HG03159 (cell line): ENCODE data around the gene PSMB8.
"Not testable (repeated sequence)": the region's sequence is repeated elsewhere in the genome, so short reads cannot be mapped to it uniquely, and the experiment has no call there.

Source experiments
- ATAC-seq: cut with Tn5 transposase; IDR thresholded peaks from one replicate; pipeline ENCODE4 v1.9.1; 2021; ENCODE audit warnings: mild to moderate bottlenecking, moderate library complexity; ENCODE audit not compliant: unreplicated experiment

The PSMB8 gene

DNA sequence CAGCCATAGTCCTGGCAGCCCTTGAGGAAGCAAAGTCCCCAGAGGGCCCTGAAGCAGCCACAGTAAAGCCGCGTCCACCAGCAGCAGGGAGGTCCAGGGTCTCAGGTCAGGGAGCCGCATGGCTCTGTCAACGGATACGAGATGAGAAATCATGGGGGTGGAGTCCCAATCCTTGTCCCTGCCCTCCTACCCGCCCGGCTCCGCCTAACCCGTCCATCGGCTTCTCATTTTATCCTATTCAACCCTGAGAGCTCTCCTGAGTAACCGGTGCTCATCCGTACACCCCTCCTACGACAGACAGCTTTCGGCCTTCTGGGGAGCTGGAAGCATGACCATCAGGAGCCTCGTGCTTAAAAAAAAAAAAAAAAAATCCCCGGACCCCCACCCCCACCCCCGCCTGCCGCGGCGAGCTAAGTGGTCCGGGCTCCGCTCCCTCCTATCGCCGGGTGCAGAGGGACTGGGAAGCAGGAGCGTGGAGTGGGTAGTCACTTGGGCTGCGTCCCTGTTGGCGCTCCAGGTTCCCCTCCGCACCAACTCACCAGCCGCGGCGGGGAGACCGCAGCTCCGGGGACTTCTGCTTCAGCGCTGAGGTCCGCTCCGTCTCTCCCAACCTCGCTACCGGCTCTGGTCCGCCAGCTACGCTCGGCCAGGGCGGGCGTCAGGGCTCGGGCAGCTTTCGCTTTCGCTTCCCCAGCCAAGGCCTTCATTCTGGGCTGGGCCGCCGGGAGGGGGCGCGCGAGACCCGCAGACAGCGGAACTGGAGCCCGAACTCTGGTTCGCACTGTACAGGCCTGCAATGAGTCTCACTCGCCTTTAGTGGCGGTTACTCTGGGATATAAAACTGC is 5.5 kb downstream of the PSMB8 start, which contains the start of gene TAP2:
TAP2 (minus strand) TSS at position 626 of the 845 bp plus-strand sequence; CDS start at position 120, 506 bp downstream.
- peak; percentile 75 for ATAC-seq

DNA sequence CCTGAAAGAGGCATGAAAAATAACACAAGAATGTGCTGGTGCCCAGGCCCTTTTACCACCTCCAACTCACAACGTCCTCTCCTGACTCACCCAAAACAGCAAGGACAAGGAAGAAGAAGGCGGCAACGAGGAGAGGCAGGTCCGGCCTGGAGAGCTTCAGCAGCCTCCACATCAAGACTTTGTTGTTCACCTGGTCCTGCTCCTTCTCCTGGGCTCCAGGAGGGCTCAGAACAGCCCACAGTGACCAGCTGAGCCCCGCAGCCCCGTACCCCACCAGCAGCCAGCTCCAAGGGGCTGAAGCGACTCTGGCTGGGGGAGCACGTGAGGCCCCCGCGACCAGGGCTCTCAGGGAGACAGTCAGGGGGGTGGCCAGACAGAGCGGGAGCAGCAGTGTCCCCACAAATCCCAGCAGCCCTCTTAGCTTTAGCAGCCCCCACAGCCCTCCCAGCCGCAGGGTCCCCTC is 6.2 kb downstream of the PSMB8 start:
- ATAC-seq: no peak

DNA sequence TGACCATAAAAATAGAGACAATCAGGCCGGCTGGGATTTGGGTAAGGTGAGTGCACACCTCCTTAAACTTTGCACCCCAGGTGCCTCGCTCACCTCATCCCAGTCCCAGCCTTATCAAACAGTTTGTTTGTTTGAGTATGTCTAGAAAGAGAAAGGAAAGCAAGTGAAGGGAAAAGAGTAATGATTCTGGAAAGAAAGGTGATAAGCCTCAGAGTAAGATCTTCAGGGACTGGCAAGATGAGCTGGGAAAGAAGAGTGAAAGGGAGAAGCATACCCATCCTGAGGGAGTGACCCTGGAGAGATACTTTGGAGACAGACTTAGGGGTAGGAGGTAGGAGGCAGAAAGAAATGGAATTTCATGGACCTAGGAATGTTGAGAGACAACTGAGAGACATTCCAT is 7.0 kb downstream of the PSMB8 start:
- ATAC-seq: no peak

DNA sequence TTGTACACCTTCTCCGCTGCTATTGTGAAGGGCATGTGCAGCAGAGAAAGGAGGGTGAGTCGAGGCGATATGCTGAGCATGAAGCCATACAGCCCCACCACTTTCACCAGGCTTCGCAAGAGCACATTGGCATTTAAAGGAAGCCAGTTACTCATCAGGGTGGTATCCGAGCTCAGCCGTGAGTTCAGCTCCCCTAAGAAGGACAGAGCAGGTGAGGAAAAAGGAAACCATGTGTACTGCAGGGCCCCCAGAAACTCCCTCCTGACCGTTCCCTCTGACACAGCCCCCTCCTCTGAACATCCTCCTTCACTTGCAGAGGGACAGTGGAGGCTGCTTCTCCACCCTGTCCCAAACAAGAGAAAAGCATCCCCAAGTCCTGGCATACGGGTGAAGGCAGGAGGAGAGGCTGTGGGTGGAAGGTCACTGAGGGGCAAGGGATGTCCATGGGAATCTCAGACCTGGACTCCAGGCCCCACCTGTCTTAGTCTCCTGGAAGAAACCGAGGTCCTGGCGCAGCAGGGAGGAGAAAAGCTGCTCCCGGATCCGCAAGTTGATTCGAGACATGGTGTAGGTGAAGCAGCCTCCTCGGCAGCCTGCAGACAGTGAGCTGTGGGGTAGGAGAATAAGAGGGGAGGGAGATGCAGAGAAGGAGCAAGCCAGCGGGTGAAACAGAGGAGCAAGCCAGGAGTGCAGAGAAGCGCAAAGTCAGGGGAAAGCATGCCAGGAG is 8.5 kb downstream of the PSMB8 start:
- no peak for ATAC-seq

DNA sequence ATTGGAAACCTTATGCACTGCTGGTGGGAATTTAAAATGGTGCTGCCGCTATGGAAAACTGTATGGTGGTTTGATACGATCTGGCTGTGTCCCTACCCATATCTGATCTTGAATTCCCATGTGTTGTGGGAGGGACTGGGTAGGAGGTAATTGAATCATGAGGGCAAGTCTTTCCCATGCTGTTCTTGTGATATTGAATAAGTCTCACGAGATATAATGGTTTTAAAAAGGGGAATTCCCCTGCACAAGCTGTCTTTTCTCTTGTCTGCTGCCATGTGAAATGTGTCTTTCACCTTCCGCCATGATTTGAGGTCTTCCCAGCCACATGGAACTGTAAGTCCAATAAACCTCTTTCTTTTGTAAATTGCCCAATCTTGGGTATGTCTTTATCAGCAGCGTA is 10.2 kb downstream of the PSMB8 start:
- ATAC-seq: no peak

DNA sequence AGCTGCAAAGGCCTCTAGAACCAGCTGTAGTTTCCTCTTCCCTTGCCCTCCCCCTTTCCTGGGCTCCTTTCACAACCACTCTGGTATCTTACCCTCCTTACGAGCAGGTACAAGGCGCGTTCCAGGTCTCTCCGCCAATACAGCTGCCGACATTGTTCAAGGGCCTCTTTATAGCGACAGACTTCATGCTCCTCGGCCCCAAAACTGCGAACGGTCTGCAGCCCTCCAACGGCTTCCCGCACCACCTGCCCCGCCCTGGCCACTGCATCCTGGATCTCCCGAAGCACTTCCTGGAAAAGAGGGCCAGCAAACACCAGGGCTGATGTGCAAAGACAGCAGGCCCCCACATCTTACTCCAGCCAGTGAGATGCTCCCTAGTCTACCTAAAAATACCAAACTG is 11.3 kb downstream of the PSMB8 start:
- no peak for ATAC-seq

DNA sequence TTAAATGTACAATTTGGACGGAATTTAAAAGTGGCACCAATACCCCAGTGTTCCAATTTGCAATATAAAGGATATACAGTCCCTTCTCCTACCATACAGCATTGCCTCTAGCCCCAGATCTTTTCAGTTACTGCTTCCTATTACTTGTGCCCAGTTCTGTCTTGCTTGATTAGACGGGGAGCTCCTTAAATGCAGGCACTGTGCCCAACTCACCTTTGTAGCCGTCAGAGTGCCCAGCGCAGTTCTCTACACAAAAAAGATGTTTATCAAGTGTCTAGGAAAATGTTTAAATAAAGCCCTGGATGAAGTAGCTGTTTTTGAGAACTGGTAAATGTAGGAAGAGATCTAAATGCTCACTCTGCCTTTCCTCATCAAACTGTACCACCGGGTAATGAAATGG is 12.9 kb downstream of the PSMB8 start:
- no peak for ATAC-seq

DNA sequence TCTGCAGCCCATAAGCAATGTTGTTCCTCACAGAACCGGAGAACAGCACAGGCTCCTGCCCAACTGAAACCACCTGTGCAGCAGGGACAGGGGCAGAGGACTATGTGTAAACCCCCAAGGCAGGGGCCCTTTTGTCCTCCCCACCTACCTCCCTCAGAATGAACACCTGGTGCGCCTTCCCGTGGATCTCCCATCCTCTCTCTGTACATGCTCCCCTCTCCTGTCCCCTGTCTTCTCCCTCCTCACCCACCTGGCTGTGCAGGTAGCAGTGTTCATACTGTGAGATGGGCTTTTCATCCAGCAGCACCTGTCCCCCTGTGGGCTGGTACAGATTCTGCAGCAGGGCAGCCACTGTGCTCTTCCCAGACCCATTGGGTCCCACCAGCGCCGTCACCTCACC is 13.8 kb downstream of the PSMB8 start:
- ATAC-seq: no peak

DNA sequence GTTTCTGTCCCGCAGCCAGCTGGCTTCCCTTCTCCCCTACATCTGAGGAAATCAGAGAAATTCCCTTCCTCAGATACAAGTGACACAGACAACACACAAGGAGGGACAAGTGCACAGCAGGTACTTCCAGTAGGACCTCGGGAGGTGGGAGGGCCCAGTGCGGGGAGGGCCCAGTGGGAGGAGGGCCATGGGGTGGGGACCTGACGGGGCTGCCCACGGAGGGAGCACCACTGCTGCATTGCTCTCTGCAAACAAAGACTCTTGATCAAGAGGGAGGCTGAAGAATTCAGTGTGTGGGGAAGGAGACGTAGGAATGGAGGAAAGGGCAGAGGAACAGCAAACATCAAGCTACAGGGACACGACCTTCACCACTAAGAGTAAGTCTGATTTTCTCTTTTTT is 14.4 kb downstream of the PSMB8 start:
- no peak for ATAC-seq

DNA sequence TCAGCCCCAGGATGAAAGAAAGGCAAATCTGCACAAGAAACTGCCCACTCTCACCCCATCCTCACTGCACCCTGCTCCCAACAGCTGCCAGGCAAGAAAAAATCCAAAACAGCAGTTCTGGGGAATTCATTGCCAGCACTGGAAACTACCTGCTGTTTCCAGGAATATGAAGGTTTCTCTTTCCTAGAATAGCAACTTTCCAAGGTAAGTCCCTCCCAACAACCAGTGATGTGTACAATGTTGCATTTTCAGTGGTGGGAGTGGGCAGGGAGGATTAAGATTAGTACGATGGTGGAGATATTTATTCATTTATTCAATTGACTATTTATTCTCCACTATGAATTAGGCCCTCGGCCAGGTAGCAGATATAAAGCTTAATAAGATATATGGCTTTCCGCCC is 16.8 kb downstream of the PSMB8 start:
- ATAC-seq: no peak

DNA sequence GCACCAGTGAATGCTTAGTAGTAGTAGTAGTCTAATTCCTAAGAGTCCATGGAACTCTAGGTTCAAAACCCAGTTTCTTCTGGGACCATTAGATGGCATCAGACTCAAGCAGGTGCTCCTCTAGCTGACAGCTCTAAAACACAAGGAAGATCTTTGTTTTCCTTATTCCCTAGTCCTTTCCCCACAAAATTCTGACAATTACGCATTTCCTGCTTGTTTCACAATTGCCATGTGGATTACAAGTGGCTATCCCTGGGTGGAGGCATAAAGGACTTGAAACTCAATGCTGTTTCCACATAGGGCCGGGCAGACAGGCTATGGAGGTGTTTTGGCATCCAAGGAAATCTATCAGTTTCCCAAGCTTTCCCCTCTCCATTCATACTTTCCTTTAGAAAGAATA is 17.9 kb downstream of the PSMB8 start:
- ATAC-seq: no peak

DNA sequence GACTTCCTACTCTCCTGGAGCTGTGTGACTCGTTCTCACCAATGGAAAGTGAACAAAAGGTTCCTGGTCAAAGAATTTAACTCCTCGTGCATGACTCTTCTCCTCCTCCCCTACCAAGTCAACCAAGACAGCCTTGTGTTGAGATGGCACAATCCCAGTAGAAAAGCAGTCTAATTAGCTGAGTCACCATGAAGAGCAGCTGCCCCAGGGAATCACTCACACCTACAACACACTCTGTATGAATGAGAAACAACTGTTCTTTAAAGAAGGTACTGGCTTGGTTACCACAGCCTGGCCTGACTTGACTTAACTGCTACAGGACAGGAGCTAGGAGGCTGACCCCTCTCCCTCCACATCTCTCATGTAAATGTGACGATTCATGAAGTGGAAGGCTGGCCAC is 24.1 kb downstream of the PSMB8 start:
- no peak for ATAC-seq

DNA sequence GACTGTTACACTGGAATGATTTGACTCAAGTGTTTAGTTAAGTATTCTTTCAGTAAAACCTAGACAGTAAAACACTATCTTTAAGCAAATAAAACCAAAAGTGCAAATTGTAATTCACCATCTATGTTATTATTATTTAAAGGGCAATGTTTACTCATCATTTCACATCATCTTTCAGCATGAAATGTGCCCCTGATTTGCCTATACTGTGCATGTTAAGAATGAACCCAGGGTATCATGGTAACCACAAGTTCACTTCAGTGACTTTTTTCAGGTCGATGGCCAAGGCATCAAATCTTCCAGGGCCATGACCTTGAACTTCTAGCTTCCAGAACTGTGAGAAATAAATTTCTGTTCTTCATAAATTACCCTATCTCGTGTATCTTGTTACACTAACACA is 25.0 kb downstream of the PSMB8 start:
- no peak for ATAC-seq

DNA sequence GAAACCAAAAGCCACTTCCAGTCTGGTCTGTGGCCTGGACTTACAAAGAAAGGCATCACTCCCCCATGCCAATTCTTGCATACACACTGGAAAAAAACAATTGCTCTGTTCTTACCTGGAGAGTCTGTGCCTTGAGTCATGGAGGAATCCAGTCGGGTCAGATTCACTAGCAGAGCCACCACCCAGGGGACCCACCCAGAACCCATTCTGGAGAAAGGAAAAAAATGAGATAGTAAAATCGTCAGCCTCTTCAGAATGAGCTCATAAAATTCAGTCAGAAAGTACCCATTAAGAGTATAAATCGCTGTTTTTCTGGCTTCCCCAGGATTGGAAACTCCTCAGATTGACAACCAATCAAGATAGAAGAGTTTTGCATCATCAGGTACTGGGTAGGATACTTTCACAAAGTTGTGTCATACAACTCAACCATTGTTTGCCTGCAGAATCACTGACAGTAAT is 27.1 kb downstream of the PSMB8 start, which contains the start of gene HLA-DOB:
HLA-DOB (minus strand) TSS at position 257 of the 459 bp plus-strand sequence; CDS start at position 206, 51 bp downstream.
- peak; percentile 33 for ATAC-seq

DNA sequence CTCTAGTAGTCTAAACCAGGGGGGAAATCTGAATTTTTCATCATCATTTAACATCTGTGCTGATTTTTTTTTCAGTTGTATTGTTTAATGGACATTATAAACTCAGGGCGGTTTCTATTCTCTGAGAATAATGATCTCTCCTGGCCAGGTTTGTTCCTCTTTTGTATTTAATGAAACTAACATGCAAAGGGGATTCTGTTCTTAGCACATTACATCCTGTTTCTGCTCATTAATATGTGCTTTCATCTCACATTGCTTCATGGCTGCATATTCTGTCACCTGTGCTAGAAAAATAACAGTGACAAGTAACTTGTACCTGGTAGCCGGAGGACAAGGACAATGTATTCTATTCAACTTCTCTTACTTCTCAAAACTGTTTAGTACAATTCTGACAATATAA is 27.9 kb downstream of the PSMB8 start:
- ATAC-seq: peak; percentile 62

DNA sequence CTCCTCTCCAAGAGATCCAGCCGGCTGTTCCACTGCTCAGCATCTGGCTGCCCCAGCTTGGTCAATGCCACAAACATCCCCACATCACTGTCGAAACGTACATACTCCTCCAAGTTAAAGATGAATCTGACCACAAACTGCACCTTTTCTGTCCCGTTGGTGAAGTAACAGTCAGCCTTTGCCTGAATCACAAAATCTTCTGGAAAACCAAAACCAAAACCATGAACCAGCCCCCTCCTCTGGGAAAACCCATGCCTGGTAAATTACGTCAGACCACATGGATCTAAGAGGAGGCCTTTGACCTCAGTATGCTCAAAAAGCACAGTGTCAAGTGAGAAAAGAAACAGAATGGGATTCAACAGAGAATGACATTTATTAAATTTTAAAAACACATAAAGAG is 28.7 kb downstream of the PSMB8 start:
- ATAC-seq: no peak

DNA sequence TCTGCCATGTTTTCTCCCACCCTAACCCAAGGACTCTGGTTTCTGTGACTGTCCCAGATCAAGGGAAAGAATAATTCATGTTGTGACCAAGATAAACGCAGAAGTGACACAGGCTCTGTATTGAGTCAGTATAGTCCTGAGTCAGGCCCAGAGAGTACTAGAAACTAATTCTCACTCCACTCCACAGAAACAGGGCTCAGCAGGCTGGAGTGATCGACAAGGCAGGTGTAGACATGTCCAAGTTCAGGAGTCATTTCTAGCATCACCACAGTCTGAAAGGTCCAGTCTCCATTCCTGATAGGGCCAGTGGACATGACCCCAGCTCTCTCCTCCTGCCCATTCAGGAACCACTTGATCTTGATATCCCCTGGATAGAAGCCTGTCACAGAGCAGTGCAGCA is 29.7 kb downstream of the PSMB8 start:
- no peak for ATAC-seq

DNA sequence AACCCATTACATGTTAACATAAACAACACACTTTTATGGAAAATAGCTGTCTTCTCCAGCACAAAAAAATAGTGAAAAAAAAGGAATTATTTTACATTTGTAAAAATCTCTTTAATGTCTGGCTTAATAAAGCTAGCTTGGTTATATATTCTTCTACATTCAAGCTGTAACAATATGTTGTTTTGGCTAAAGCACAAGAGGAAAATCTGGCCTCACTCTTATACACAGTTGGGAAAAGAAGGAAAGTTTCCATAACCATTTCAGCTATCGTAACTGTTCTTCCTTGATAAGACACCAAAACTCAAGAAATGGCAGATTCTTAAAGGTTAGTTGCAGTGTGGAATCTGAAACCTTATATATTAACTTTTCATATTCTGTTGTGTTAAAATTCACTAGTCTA is 34.7 kb downstream of the PSMB8 start:
- ATAC-seq: no peak

DNA sequence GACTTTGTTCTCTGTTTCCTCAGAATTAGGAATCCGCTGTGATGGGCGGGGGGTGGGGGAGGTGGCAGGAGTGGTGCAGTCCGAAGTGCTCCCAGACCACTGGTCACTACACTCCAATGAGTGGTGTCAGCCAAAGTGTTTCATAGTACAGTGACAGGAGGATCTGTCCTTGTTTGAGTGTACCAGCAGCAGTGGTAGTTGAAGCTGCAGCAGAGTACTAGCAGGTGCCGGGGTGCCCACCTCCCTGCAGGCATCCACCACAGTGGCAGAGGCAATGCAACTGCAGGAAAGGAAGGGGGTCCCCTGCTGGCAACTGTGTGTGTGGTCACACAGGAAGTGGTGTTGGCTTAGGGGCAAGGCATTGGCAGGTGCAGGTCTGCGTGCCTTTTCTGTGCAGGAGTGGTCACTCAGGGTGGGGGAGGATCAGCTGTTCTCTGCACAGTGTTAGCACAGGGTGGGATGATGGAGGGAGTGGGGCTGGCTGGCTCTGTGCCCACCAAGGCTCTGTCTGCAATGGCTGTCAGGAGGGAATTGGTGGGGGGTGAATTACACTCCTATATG is 36.7 kb downstream of the PSMB8 start:
- ATAC-seq: no peak

DNA sequence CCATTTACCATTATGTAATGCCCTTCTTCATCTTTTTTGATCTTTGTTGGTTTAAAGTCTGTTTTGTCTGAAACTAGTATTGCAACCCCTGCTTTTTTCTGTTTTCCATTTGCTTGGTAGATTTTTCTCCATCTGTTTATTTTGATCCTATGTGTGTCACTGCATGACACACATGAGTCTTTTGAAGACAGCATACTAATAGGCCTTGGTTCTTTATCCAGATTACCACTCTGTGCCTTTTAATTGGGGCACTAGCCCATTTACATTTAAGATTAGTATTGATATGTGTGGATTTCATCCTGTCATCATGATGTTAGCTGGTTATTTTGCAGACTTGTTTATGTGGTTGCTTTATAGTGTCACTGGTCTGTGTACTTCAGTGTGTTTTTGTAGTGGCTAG is 38.4 kb downstream of the PSMB8 start:
- ATAC-seq: not testable (repeated sequence)

DNA sequence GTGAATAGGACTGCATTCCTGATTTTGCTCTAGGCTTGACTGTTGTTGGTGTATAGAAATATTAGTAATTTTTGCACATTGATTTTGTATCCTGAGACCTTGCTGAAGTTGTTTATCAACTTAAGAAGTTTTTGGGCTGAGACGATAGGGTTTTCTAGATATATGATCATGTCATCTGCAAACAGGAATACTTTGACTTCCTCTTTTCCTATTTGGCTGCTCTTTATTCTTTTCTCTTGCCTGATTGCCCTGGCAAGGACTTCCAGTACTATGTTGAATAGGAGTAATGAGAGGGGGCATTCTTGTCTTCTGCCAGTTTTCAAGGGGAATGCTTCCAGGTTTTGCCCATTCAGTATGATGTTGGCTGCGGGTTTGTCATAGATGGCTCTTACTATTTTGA is 40.4 kb downstream of the PSMB8 start:
- ATAC-seq: no peak

DNA sequence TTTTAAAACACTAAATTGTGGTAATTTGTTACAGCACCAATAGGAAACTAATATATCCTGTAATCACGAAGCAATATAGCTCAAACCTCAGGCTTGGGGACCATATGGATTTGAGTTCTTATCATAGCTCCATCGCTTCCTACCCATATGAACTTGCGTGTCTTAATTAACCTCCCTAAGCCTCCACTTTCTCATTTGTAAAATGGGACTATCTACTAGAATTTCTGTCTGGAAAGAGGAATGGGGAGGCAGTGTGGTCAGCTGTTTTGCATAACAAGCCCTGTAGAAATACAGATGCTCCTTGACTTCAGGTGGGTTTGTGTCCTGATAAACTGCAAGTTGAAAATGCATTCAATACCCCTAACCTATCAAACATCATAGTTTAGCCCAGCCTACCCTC is 44.1 kb downstream of the PSMB8 start:
- no peak for ATAC-seq
